ENCODE results near the gene DDX28.
"Not testable (repeated sequence)": the region's sequence is repeated elsewhere in the genome, so short reads cannot be mapped to it uniquely, and the experiment has no call there.

Gene DDX28

DNA sequence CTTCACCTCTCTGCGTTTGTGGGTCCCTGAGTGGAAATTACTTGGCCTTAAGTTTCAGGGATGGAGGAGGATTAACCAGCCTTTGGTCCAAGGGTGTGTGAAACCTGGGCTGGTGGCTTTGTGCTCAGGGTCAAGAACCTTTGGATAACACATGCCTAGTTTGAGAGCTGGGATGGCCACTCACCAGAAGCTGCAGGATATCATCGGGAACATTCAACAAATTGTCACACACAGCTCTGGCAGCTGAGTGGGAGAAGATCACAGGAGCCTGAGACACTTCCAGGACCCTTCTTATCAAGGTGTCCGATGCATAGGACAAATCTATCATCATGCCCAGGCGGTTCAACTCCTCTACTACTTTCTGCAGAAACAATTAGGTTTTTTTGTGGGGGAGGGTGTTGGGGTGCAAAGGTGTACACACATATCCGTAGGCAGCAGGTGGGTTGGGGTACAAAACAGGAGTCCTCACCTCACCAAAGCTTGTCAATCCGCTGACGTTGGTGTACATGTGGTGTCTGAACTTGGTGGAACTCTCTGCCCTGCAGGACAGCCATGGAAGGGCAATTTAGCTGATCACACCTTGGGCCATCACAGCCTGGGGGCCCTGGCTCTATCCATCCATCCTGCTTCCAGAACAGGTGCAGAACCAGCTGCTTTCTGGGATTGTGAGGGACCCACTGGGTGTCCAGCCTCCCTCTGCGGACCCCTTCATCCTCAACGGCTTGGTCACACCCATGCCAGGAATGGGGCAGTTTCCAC is 45.4 kb downstream of the DDX28 start:
- TF ChIP-seq CTCF (conservative IDR thresholded peaks at IDR 0.05), result no peak
- H3K27ac ChIP-seq, result no peak overlapping the region

GRCh38 chr16:67977005-67977404 is 46.0 kb downstream of the DDX28 start:
- H3K27ac ChIP-seq, result no peak overlapping the region
- TF ChIP-seq CTCF (conservative IDR thresholded peaks at IDR 0.05), result no peak

DNA sequence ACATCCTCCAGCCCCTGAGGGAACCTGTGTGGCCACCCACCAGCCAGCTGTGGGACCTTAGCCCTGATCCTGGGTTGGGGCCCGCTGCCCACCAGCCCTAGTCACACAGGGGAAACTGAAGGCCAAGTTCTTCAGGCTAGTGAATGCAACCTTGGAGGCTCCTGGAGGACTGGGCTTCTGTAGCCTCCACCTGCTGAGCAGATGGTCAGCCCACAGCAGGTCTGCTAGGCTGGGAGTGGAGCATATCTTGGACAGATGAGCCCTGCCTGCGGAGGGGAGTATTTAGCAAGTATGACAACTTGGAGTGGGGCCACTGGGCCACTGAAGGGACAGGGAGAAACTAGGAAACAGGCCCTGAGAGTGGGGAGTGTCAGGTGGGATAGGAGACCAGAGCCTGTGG is 46.8 kb downstream of the DDX28 start:
- no peak overlapping the region for H3K27ac ChIP-seq
- TF ChIP-seq CTCF (conservative IDR thresholded peaks at IDR 0.05), result no peak

DNA sequence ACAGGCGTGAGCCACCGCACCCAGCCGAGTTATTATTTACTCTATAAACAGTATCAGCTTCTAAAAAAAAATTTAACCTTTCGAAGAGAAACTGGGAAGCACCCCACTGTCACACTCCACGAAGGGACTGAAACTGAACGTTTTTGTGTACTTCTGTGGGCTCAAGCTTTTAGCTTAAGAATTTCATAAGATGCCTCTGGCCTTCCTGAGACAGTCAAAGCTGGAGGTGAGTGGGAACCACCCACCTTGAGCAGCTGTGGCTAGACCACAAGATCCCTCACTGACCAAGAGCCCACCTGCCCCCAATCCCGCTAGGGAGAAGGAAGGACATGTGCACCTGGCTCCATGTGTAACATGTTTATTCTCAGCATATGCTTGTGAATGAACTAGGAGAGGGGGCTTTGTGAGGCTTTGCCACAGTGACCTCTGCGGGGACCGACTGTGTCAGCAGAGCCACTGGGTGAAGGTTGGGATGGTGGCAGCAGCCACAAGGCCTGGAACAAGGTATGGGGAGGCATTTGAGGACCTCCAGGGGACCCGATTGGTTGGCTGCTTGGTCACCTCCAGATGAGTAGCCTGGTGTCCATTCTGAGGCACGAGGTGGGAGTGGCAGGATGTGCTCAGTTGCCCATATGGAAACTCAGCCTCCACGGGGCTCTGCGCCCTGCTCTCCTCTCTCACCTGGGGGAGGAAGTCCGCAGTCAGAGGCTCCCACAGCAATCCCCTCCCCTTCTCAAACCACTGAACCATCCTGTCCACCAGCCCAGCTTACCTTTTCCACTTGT is 47.5 kb downstream of the DDX28 start:
- TF ChIP-seq CTCF (conservative IDR thresholded peaks at IDR 0.05), result no peak
- no peak overlapping the region for H3K27ac ChIP-seq

DNA sequence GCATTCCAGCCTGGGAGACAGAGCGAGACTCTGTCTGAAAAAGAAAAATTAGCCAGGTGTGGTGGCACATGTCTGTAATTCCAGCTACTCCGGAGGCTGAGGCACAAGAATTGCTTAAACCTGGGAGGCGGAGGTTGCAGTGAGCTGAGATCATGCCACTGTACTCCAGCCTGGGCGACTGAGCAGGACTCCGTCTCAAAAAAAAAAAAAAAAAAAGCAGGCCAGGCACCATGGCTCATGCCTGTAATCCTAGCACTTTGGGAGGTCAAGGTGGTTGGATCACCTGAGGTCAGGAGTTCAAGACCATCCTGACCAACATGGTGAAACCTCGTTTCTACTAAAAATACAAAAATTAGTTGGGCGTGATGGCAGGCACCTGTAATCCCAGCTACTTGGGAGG is 50.7 kb downstream of the DDX28 start:
- H3K27ac ChIP-seq, result not testable (repeated sequence)

- no peak overlapping the region for H3K27ac ChIP-seq
- TF ChIP-seq CTCF (conservative IDR thresholded peaks at IDR 0.05), result no peak
Observed at GRCh38 chr16:67971111-67971510, 51.9 kb downstream of the DDX28 start.

Data from VCaP (cell line).